HEK293 (cell line): ENCODE data around the gene NKG7.

Source experiments
- CTCF ChIA-PET: fragments of 350-600 bp; formaldehyde crosslinking; extraction: SDS; loops from one replicate; lab custom pipeline; 2021; ENCODE audit warnings: antibody characterized with exemption; lab: Yijun Ruan, JAX
- POLR2A ChIA-PET: fragments of 300-600 bp; formaldehyde crosslinking; extraction: SDS; loops from one replicate; lab custom pipeline; 2020; ENCODE audit warnings: antibody characterized with exemption, inconsistent platforms; lab: Yijun Ruan, JAX
- H3K27ac ChIP-seq: fragments of 200-500 bp; sonication (Bioruptor generic); 2 replicates; pipeline ENCODE4 v1.5.1; 2014; ENCODE audit warnings: low read depth, low read length, control low read depth, inconsistent platforms; ENCODE audit errors: extremely low read depth
- H3K36me3 ChIP-seq, 2 experiments: fragments of 200-500 bp in 1 of 2; sonication (Bioruptor generic) in 1 of 2; 1 replicate in 1 of 2; 2 replicates in 1 of 2; pipeline ENCODE4 v1.5.1; 2014 to 2017; ENCODE audit warnings: inconsistent platforms in 2 of 2, low read length in 2 of 2; ENCODE audit not compliant: control insufficient read depth in 2 of 2, insufficient read depth in 1 of 2
- H3K4me1 ChIP-seq: fragments of 200-500 bp; sonication (Bioruptor generic); 2 replicates; pipeline ENCODE4 v1.5.1; 2014; ENCODE audit warnings: mild to moderate bottlenecking, low read length, inconsistent platforms; ENCODE audit not compliant: control insufficient read depth, insufficient read depth
- H3K4me3 ChIP-seq: 2 replicates; pipeline ENCODE4 v1.5.1; 2011; ENCODE audit warnings: low read depth, mild to moderate bottlenecking, control low read depth, low read length, moderate library complexity
- H3K9me3 ChIP-seq: fragments of 200-500 bp; sonication (Bioruptor generic); 2 replicates; pipeline ENCODE4 v1.5.1; 2014; ENCODE audit warnings: low read depth, low read length, inconsistent platforms; ENCODE audit not compliant: control insufficient read depth, insufficient read depth
- GLI4 ChIP-seq: fragments of 450-650 bp; formaldehyde crosslinking; IDR thresholded peaks from 2 replicates; pipeline ENCODE4 v1.5.1; 2016; ENCODE audit warnings: missing biosample characterization, missing genetic modification characterization
- SP2 ChIP-seq: fragments of 450-650 bp; formaldehyde crosslinking; IDR thresholded peaks from 2 replicates; pipeline ENCODE4 v1.5.1; 2016; ENCODE audit warnings: missing biosample characterization, missing genetic modification characterization
- ZNF112 ChIP-seq: fragments of 450-650 bp; formaldehyde crosslinking; IDR thresholded peaks from 2 replicates; pipeline ENCODE4 v1.5.0; 2017; ENCODE audit warnings: missing biosample characterization, missing genetic modification characterization
- ZNF221 ChIP-seq: fragments of 450-650 bp; formaldehyde crosslinking; IDR thresholded peaks from 2 replicates; pipeline ENCODE4 v1.5.1; 2017; ENCODE audit warnings: missing biosample characterization, missing genetic modification characterization, borderline replicate concordance
- ZNF423 ChIP-seq: fragments of 450-650 bp; formaldehyde crosslinking; IDR thresholded peaks from 2 replicates; pipeline ENCODE4 v1.5.1; 2016; ENCODE audit warnings: missing biosample characterization, missing genetic modification characterization
- ZNF530 ChIP-seq: fragments of 450-650 bp; formaldehyde crosslinking; IDR thresholded peaks from 2 replicates; pipeline ENCODE4 v1.5.1; 2016; ENCODE audit warnings: low read depth, missing biosample characterization, missing genetic modification characterization
- ZNF548 ChIP-seq: fragments of 450-650 bp; formaldehyde crosslinking; IDR thresholded peaks from 2 replicates; pipeline ENCODE4 v1.5.1; 2016; ENCODE audit warnings: missing biosample characterization, missing genetic modification characterization
- TF ChIP-seq, protein P1 (sequence below): fragments of 450-650 bp; formaldehyde crosslinking; IDR thresholded peaks from 2 replicates; pipeline ENCODE4 v1.5.0; 2017; ENCODE audit warnings: missing biosample characterization, missing genetic modification characterization, borderline replicate concordance
- TF ChIP-seq, protein P2 (sequence below): fragments of 450-650 bp; formaldehyde crosslinking; IDR thresholded peaks from 2 replicates; pipeline ENCODE4; 2016; ENCODE audit warnings: missing biosample characterization, missing genetic modification characterization
- TF ChIP-seq, protein P3 (sequence below): fragments of 450-650 bp; formaldehyde crosslinking; IDR thresholded peaks from 2 replicates; pipeline ENCODE4 v1.5.1; 2016; ENCODE audit warnings: missing biosample characterization, missing genetic modification characterization
- TF ChIP-seq, protein P4 (sequence below): fragments of 450-650 bp; formaldehyde crosslinking; IDR thresholded peaks from 2 replicates; pipeline ENCODE4 v1.5.1; 2016; ENCODE audit warnings: missing biosample characterization, missing genetic modification characterization, low read depth
- TF ChIP-seq, protein P5 (sequence below): fragments of 450-650 bp; formaldehyde crosslinking; IDR thresholded peaks from 2 replicates; pipeline ENCODE4 v1.5.1; 2016; ENCODE audit warnings: missing biosample characterization, missing genetic modification characterization

Gene NKG7

DNA sequence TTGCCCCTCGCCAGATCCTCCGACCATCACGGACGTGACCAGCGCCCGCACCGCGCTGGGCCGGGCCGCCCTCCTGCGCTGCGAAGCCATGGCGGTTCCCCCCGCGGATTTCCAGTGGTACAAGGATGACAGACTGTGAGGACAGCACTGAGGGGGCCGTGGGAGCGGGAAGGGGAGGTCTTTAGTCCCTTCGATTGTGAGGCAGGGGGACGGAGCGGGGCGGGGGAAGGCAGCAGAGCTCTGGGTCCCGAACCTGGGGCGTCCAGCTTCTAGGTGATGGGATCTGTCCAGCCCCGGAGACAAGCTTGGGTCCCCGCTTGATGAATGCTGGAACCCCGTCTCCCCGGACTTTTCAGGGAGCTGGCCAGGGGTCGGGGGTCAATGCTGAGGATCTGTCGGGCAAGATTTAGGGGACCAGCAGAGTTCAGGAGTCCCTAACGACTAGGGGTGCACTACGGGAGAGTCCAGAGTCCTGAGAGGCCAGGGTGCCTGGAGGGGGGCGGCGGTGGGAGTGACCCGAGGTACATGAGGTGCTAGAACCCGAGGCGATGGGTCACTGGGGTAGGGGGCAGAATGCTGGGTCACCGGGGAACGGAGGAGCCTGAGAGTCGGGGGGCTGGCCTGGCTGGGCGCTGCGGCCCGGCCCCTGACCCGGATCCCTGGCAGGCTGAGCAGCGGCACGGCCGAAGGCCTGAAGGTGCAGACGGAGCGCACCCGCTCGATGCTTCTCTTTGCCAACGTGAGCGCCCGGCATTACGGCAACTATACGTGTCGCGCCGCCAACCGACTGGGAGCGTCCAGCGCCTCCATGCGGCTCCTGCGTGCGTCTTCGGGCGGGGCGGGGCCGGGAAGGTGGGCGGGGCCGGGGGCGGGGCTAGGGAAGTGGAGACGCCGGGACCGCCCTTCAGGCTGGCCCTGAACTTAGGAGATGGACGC lies 45.1 kb downstream of the NKG7 start (continued):
- TF ChIP-seq, protein P1, sequence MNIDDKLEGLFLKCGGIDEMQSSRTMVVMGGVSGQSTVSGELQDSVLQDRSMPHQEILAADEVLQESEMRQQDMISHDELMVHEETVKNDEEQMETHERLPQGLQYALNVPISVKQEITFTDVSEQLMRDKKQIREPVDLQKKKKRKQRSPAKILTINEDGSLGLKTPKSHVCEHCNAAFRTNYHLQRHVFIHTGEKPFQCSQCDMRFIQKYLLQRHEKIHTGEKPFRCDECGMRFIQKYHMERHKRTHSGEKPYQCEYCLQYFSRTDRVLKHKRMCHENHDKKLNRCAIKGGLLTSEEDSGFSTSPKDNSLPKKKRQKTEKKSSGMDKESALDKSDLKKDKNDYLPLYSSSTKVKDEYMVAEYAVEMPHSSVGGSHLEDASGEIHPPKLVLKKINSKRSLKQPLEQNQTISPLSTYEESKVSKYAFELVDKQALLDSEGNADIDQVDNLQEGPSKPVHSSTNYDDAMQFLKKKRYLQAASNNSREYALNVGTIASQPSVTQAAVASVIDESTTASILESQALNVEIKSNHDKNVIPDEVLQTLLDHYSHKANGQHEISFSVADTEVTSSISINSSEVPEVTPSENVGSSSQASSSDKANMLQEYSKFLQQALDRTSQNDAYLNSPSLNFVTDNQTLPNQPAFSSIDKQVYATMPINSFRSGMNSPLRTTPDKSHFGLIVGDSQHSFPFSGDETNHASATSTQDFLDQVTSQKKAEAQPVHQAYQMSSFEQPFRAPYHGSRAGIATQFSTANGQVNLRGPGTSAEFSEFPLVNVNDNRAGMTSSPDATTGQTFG (tag by site-specific recombination): no peak
- TF ChIP-seq ZNF112 (tag by site-specific recombination): no peak
- TF ChIP-seq, protein P2, sequence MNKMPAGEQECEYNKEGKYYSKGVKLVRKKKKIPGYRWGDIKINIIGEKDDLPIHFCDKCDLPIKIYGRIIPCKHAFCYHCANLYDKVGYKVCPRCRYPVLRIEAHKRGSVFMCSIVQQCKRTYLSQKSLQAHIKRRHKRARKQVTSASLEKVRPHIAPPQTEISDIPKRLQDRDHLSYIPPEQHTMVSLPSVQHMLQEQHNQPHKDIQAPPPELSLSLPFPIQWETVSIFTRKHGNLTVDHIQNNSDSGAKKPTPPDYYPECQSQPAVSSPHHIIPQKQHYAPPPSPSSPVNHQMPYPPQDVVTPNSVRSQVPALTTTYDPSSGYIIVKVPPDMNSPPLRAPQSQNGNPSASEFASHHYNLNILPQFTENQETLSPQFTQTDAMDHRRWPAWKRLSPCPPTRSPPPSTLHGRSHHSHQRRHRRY (tag by site-specific recombination): no peak
- TF ChIP-seq, protein P3, sequence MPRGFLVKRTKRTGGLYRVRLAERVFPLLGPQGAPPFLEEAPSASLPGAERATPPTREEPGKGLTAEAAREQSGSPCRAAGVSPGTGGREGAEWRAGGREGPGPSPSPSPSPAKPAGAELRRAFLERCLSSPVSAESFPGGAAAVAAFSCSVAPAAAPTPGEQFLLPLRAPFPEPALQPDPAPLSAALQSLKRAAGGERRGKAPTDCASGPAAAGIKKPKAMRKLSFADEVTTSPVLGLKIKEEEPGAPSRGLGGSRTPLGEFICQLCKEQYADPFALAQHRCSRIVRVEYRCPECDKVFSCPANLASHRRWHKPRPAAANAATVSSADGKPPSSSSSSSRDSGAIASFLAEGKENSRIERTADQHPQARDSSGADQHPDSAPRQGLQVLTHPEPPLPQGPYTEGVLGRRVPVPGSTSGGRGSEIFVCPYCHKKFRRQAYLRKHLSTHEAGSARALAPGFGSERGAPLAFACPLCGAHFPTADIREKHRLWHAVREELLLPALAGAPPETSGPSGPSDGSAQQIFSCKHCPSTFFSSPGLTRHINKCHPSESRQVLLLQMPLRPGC (tag by site-specific recombination): no peak
- TF ChIP-seq, protein P4, sequence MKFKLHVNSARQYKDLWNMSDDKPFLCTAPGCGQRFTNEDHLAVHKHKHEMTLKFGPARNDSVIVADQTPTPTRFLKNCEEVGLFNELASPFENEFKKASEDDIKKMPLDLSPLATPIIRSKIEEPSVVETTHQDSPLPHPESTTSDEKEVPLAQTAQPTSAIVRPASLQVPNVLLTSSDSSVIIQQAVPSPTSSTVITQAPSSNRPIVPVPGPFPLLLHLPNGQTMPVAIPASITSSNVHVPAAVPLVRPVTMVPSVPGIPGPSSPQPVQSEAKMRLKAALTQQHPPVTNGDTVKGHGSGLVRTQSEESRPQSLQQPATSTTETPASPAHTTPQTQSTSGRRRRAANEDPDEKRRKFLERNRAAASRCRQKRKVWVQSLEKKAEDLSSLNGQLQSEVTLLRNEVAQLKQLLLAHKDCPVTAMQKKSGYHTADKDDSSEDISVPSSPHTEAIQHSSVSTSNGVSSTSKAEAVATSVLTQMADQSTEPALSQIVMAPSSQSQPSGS (tag by site-specific recombination): no peak

DNA sequence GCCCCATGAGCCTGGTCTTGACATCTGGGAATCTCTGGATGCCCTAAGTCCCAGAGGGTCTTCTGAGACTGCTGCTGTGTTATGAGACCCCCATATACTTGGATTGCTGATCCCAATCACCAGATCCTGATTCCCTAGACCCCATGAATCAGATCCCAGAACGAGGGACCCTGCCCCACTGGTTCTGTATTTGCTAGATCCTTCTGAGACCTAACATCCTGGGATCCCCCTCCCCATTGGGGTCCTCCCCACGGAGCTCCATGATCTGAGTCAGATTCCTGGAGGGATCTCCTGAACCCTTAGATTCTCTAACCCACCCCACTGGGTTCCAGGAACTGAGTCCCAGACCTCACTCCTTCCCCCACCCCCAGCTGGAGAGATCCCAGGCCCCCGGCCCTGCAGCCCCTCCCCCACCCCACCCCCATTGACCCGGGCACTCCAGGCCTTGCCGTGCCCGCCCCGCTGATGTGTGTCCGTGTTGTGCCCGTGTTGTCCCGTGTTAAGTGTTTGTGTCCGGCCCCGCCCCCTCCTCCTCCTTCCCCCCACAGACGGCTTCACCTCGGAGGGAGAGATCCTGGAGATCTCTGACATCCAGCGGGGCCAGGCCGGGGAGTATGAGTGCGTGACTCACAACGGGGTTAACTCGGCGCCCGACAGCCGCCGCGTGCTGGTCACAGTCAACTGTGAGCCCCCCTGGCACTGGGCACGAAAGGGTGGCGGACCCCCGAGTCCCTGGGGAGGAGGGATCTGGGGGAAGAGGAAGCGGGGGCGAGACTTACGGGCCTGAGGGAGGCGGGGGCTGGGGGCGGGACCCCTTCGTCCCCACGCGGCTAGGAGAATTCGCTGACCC lies 46.0 kb downstream of the NKG7 start:
- ChIA-PET POLR2A (no interaction called here), CTCF (interaction anchor here (0.5 to 1.2 kb wide), 4 partner anchors 12 to 139 kb away, joined by 3 to 7 read pairs (median 4); no protein-coding TSS in a partner anchor)
- H3K36me3 ChIP-seq: no peaks in the 10 kb centered on the region
- no peaks in the 10 kb centered on the region for H3K9me3 ChIP-seq
- no peak overlapping the region for H3K27ac ChIP-seq
- no peaks in the 10 kb centered on the region for H3K4me1 ChIP-seq
- TF ChIP-seq, protein P5, sequence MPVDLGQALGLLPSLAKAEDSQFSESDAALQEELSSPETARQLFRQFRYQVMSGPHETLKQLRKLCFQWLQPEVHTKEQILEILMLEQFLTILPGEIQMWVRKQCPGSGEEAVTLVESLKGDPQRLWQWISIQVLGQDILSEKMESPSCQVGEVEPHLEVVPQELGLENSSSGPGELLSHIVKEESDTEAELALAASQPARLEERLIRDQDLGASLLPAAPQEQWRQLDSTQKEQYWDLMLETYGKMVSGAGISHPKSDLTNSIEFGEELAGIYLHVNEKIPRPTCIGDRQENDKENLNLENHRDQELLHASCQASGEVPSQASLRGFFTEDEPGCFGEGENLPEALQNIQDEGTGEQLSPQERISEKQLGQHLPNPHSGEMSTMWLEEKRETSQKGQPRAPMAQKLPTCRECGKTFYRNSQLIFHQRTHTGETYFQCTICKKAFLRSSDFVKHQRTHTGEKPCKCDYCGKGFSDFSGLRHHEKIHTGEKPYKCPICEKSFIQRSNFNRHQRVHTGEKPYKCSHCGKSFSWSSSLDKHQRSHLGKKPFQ (tag by site-specific recombination): no peak
- TF ChIP-seq ZNF221 (tag by site-specific recombination): no peak
- no peak for TF ChIP-seq GLI4 (tag by site-specific recombination)
- no peak for TF ChIP-seq SP2 (tag by site-specific recombination)
- TF ChIP-seq ZNF423 (tag by site-specific recombination): no peak
- no peak for TF ChIP-seq ZNF548 (tag by site-specific recombination)
- no peak for TF ChIP-seq ZNF530 (tag by site-specific recombination)
- H3K4me3 ChIP-seq: no peak overlapping the region
